ENCODE data around the gene TMEM45A. TPM values are rescaled to one million over a fixed set of nuclear protein-coding genes. Genes with fewer than 3 reads are reported as not detected.
"Not testable (repeated sequence)": the region's sequence is repeated elsewhere in the genome, so short reads cannot be mapped to it uniquely, and the experiment has no call there.

Gene TMEM45A
- total and polyA plus RNA-seq, 3 donors from 2014 or later, result 12.2 to 56.0 (median 18.3) TPM

DNA sequence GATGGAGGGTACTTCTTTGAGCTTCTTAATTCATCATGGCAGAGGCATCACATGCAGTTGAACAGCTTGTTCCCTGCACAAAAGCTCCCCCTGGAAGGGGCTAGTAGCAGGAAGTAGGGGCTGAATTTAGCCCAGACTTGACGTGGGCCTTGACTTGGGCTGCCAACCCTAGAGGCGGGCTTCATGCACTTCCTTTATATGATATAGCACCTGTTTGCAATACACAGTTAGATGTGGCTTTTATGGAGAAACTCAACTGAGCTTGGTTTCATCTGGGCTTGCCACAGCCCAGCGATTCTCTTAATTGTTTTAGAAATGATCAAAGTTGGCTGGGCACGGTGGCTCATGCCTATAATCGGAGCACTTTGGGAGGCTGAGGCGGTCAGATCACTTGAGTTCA lies 83.3 kb downstream of the TMEM45A start:
- H3K9me3 ChIP-seq, result no peaks in the 10 kb centered on the region
- H3K27ac ChIP-seq, result no peak overlapping the region
- no peaks in the 10 kb centered on the region for H3K36me3 ChIP-seq (ENCODE audit: low read depth, missing control alignments)
- H3K4me1 ChIP-seq, result no peaks in the 10 kb centered on the region
- 91 to 97% methylated on average over 6 of the region's 6 CpGs for WGBS, 2 donors
- H3K4me3 ChIP-seq, result no peak overlapping the region
- H3K27me3 ChIP-seq, result no peaks in the 10 kb centered on the region
- TF ChIP-seq, protein P1, sequence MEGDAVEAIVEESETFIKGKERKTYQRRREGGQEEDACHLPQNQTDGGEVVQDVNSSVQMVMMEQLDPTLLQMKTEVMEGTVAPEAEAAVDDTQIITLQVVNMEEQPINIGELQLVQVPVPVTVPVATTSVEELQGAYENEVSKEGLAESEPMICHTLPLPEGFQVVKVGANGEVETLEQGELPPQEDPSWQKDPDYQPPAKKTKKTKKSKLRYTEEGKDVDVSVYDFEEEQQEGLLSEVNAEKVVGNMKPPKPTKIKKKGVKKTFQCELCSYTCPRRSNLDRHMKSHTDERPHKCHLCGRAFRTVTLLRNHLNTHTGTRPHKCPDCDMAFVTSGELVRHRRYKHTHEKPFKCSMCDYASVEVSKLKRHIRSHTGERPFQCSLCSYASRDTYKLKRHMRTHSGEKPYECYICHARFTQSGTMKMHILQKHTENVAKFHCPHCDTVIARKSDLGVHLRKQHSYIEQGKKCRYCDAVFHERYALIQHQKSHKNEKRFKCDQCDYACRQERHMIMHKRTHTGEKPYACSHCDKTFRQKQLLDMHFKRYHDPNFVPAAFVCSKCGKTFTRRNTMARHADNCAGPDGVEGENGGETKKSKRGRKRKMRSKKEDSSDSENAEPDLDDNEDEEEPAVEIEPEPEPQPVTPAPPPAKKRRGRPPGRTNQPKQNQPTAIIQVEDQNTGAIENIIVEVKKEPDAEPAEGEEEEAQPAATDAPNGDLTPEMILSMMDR (IDR thresholded peaks at IDR 0.05), result no peak
- TF ChIP-seq POLR2A (IDR thresholded peaks at IDR 0.05), result no peak
- intact Hi-C loops (cut with DNase I; ENCODE audit: low total_unique reads), result no loop called here
- no peak for DNase-seq

DNA sequence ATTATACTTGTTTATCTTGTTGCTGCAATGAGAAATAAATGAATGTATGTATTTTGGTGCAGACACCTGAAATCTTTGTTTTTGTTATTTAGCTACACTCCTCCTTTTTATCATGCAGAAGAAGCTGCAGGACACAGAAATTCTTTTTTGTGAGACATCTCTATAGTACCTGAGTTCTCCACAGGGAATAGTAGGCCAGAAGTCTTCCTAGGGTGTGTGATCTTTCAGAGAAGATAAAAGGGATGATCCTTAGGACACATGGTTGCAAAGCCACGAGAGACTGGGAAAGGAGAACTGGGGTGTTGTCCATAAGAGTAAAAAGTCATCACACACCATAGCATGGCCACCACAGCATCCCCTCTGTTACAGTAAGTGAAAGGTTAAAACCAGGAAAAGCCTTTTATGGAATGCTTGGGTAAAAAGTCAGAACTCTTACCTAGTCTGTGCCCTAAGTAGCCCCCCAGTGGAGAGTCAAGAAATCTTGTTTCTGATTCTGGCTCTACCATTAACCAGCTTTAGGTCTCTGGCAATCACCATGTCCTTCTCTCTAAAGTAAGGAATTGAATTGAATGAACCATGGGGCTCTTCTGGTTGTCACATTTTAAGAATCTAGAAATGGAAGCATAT lies 85.1 kb downstream of the TMEM45A start:
- WGBS, 2 donors, result 60 to 66% methylated on average over 1 of the region's 1 CpG
- no peak overlapping the region for H3K4me3 ChIP-seq
- no peaks in the 10 kb centered on the region for H3K4me1 ChIP-seq
- H3K36me3 ChIP-seq (ENCODE audit: low read depth, missing control alignments), result no peaks in the 10 kb centered on the region
- TF ChIP-seq, protein P1 (IDR thresholded peaks at IDR 0.05), result no peak
- no peak for TF ChIP-seq POLR2A (IDR thresholded peaks at IDR 0.05)
- intact Hi-C loops (cut with DNase I; ENCODE audit: low total_unique reads), result no loop called here
- no peaks in the 10 kb centered on the region for H3K9me3 ChIP-seq
- no peaks in the 10 kb centered on the region for H3K27me3 ChIP-seq
- no peak overlapping the region for H3K27ac ChIP-seq
- no peak for DNase-seq

DNA sequence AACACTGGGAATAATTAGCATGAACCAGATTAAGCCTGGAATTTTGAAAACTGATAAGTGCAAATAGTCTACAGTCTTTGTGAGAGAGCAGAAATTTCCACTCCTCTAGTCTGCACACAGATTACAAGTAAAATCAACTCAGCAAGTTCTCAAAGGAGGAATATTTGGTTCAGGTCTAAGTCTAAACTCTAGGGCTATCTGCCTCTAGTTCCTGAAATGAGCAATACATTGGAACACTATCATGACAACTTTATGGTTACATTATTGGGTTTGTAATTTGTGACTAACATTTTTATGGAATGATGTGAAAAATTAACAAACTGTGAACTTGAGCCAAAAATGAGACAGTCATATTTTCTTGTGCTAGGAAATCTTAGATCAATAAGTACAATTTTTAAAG lies 86.2 kb downstream of the TMEM45A start:
- no peaks in the 10 kb centered on the region for H3K9me3 ChIP-seq
- DNase-seq, result no peak
- TF ChIP-seq, protein P1 (IDR thresholded peaks at IDR 0.05), result no peak
- H3K4me3 ChIP-seq, result no peak overlapping the region
- no peak overlapping the region for H3K27ac ChIP-seq
- H3K4me1 ChIP-seq, result no peaks in the 10 kb centered on the region
- intact Hi-C loops (cut with DNase I; ENCODE audit: low total_unique reads), result no loop called here
- H3K36me3 ChIP-seq (ENCODE audit: low read depth, missing control alignments), result no peaks in the 10 kb centered on the region
- H3K27me3 ChIP-seq, result no peaks in the 10 kb centered on the region

DNA sequence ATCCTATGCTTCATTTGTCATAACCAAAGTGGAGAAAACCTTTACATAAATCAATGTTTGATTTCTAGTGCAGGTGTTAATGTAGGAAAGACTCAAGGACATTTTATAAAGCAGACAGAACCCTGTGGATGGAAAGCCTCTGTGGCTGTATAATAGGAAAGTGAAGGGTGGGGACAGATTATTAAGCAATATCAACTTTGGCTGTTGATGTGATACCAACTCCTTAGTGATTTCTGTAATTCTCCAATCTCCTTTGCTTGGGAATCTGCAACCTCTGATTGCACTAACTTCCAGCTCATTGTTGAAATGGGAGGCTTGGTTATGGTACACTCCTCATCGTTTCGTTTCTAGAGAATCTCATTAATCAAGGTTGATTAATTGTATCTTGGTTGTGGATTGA lies 87.7 kb downstream of the TMEM45A start:
- Histone ChIP-seq H3K27ac (no peak overlapping the region), H3K4me1 (no peaks in the 10 kb centered on the region), H3K36me3 (ENCODE audit: low read depth, missing control alignments) (no peaks in the 10 kb centered on the region), H3K4me3 (no peak overlapping the region), H3K9me3 (no peaks in the 10 kb centered on the region), H3K27me3 (no peaks in the 10 kb centered on the region)
- no peak for TF ChIP-seq POLR2A (IDR thresholded peaks at IDR 0.05)
- TF ChIP-seq, protein P1 (IDR thresholded peaks at IDR 0.05), result no peak
- WGBS, 2 donors, result 44 to 57% methylated on average over 2 of the region's 2 CpGs
- intact Hi-C loops (cut with DNase I; ENCODE audit: low total_unique reads), result no loop called here
- no peak for DNase-seq

DNA sequence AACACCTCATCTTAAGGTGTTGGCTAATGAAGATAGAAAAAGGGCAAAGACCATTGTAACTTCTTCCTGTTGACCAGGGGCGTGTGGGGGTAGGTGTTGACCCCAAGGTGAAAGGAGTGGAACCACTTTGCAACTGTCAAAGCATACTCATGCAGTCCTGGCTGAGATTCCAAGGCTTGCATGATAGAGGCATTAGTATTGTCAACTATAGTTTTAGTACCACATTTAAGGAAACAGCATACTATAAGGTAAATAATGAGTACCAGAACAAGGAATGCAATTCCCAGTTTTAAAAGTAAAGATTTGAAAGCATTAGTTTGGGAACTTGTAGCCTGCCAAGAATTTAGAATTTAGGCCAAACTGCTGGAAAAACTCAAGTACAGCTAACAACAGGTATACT lies 89.2 kb downstream of the TMEM45A start:
- H3K4me1 ChIP-seq, result no peaks in the 10 kb centered on the region
- H3K27ac ChIP-seq, result no peak overlapping the region
- DNase-seq, result no peak
- H3K27me3 ChIP-seq, result no peaks in the 10 kb centered on the region
- WGBS, 2 donors, result 79 to 86% methylated on average over 1 of the region's 1 CpG
- no peak overlapping the region for H3K4me3 ChIP-seq
- H3K9me3 ChIP-seq, result no peaks in the 10 kb centered on the region
- no peaks in the 10 kb centered on the region for H3K36me3 ChIP-seq (ENCODE audit: low read depth, missing control alignments)
- TF ChIP-seq, protein P1 (IDR thresholded peaks at IDR 0.05), result no peak
- TF ChIP-seq POLR2A (IDR thresholded peaks at IDR 0.05), result no peak
- intact Hi-C loops (cut with DNase I; ENCODE audit: low total_unique reads), result no loop called here

DNA sequence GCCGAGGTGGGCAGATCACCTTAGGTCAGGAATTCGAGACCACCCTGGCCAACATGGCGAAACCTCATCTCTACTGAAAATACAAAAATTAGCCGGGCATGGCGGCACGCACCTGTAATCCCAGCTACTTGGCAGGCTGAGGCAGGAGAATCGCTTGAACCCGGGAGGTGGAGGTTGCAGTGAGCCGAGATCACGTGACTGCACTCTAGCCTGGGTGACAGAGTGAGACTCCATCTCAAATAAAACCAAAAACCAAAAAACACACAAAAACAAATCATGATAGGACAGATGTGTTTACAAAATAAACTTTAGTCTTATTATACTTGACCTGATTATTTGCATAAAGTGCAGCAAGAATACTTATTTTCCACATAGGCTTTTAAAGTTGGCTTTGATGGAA lies 89.7 kb downstream of the TMEM45A start:
- H3K27me3 ChIP-seq; H3K4me1 ChIP-seq; DNase-seq; H3K9me3 ChIP-seq; intact Hi-C loops (cut with DNase I; ENCODE audit: low total_unique reads); H3K36me3 ChIP-seq (ENCODE audit: low read depth, missing control alignments); H3K27ac ChIP-seq; H3K4me3 ChIP-seq: not testable (repeated sequence)
- WGBS, 2 donors, result 93 to 95% methylated on average over 10 of the region's 10 CpGs
